ENCODE data around the gene RBM44. TPM values are rescaled to one million over a fixed set of nuclear protein-coding genes. Genes with fewer than 3 reads are reported as not detected.

The RBM44 gene
- total RNA-seq, 1 donor from 2014 or later = 0.41 TPM

GRCh38 chr2:237884681-237885080 lies 86.1 kb downstream of the RBM44 start:
- no peaks in the 10 kb centered on the region for H3K36me3 Mint-ChIP-seq
- no peak for TF ChIP-seq CTCF (conservative IDR thresholded peaks at IDR 0.05)
- peaks cover 6% of the 10 kb centered on the region for H3K4me1 Mint-ChIP-seq (ENCODE audit: unreplicated experiment)
- H3K9me3 Mint-ChIP-seq = no peaks in the 10 kb centered on the region
- no peak overlapping the region for H3K4me3 Mint-ChIP-seq
- no peak for DNase-seq (ENCODE audit: extremely low spot score, unreplicated experiment)
- H3K27ac Mint-ChIP-seq = no peak overlapping the region
- H3K27me3 Mint-ChIP-seq = peaks cover 4% of the 10 kb centered on the region

- TF ChIP-seq CTCF (conservative IDR thresholded peaks at IDR 0.05) = no peak
- no peaks in the 10 kb centered on the region for H3K36me3 Mint-ChIP-seq
- H3K27me3 Mint-ChIP-seq = peaks cover 4% of the 10 kb centered on the region
- no peak overlapping the region for H3K4me3 Mint-ChIP-seq
- H3K4me1 Mint-ChIP-seq (ENCODE audit: unreplicated experiment) = peaks cover 6% of the 10 kb centered on the region
- no peak overlapping the region for H3K27ac Mint-ChIP-seq
- DNase-seq (ENCODE audit: extremely low spot score, unreplicated experiment) = no peak
- no peaks in the 10 kb centered on the region for H3K9me3 Mint-ChIP-seq
These were observed 86.7 kb downstream of the RBM44 start for GRCh38 chr2:237885111-237885930.

- peaks cover 6% of the 10 kb centered on the region for H3K4me1 Mint-ChIP-seq (ENCODE audit: unreplicated experiment)
- TF ChIP-seq CTCF (conservative IDR thresholded peaks at IDR 0.05) = no peak
- no peak for DNase-seq (ENCODE audit: extremely low spot score, unreplicated experiment)
- H3K36me3 Mint-ChIP-seq = no peaks in the 10 kb centered on the region
- H3K4me3 Mint-ChIP-seq = no peak overlapping the region
- H3K27ac Mint-ChIP-seq = no peak overlapping the region
- H3K27me3 Mint-ChIP-seq = peaks cover 4% of the 10 kb centered on the region
- H3K9me3 Mint-ChIP-seq = no peaks in the 10 kb centered on the region
These were observed 87.5 kb downstream of the RBM44 start for GRCh38 chr2:237885931-237886684.

GRCh38 chr2:237886685-237887481 lies 88.3 kb downstream of the RBM44 start:
- H3K4me1 Mint-ChIP-seq (ENCODE audit: unreplicated experiment) = peaks cover 6% of the 10 kb centered on the region

More at GRCh38 chr2:237886685-237887481, 88.3 kb downstream of the RBM44 start:
- Mint-ChIP-seq H3K36me3 (no peaks in the 10 kb centered on the region), H3K9me3 (no peaks in the 10 kb centered on the region), H3K27ac (no peak overlapping the region), H3K4me3 (no peak overlapping the region), H3K27me3 (peaks cover 4% of the 10 kb centered on the region)
- TF ChIP-seq CTCF (conservative IDR thresholded peaks at IDR 0.05) = no peak
- DNase-seq (ENCODE audit: extremely low spot score, unreplicated experiment) = no peak

Measured in type B pancreatic cell (in vitro differentiated cells).